K562 (cell line): ENCODE measurements around the gene UQCRC2. TPM values are rescaled to one million over a fixed set of nuclear protein-coding genes. Genes with fewer than 3 reads are reported as not detected.

Experiments used
- ATAC-seq: fragments of 200-7000 bp; cut with Tn5 transposase; 3 replicates; pipeline ENCODE4 v1.9.1; 2020; ENCODE audit warnings: moderate library complexity
- BruUV-seq: library from RNA; stranded (reverse); fragments of 400-500 nt; replicated peaks from 2 replicates; lab custom pipeline; 2021; lab: Mats Ljungman, UMichigan
- CTCF ChIA-PET: fragments of 300-600 bp; formaldehyde crosslinking; extraction: SDS; loops from one replicate; lab custom pipeline; 2021; ENCODE audit warnings: low intra/inter-chr PET ratio; lab: Yijun Ruan, JAX
- POLR2A ChIA-PET: fragments of 300-600, 350-650 bp; sonication (Branson Sonifier 250); formaldehyde crosslinking; extraction: SDS; loops from one replicate; lab custom pipeline; 2021; ENCODE audit warnings: antibody characterized with exemption, inconsistent platforms; lab: Yijun Ruan, JAX
- DNase-seq, 4 experiments: peaks; one replicate each; pipeline versions ENCODE4 v3.0.0 to v3.0.0-alpha.2; 2011 to 2018; ENCODE audit warnings: low spot score in 3 of 4, mixed read lengths in 3 of 4; ENCODE audit errors: extremely low read depth in 1 of 4
- FAIRE-seq: peaks from 2 replicates; lab custom pipeline; 2011; peaks lifted over from hg19 to GRCh38; lab: Jason Lieb, UNC
- H2AFZ ChIP-seq: 2 replicates; pipeline ENCODE4 v1.6.0; 2011; ENCODE audit warnings: low read depth, low read length, control low read depth, inconsistent platforms
- H3K27ac ChIP-seq: fragments of 200-600 bp; 3 replicates; pipeline ENCODE4 v1.8.0; 2011; ENCODE audit warnings: low read depth, mild to moderate bottlenecking, control low read depth, inconsistent platforms, low read length, moderate library complexity, mixed read lengths; ENCODE audit errors: extremely low read depth
- H3K27me3 ChIP-seq, 2 experiments: fragments of 300-600 bp in 1 of 2; 2 replicates in 1 of 2; 3 replicates in 1 of 2; pipeline versions ENCODE4 v1.6.0 to v1.8.0; 2011; ENCODE audit warnings: inconsistent platforms in 2 of 2, low read length in 2 of 2, mild to moderate bottlenecking in 1 of 2, mixed read lengths in 1 of 2, moderate library complexity in 1 of 2; ENCODE audit not compliant: control insufficient read depth in 2 of 2, insufficient read depth in 2 of 2
- H3K36me3 ChIP-seq: fragments of 300-600 bp; 3 replicates; pipeline ENCODE4 v1.8.0; 2011; ENCODE audit warnings: mild to moderate bottlenecking, low read length, inconsistent platforms; ENCODE audit not compliant: control insufficient read depth, insufficient read depth
- H3K4me1 ChIP-seq, 2 experiments: fragments of 200-600 bp in 1 of 2; replicated peaks in 1 of 2; 2 replicates in 1 of 2; 3 replicates in 1 of 2; pipeline versions ENCODE4 v1.5.1 to v1.8.0; 2011; ENCODE audit warnings: inconsistent platforms in 2 of 2, low read length in 2 of 2, mild to moderate bottlenecking in 1 of 2, mixed read lengths in 1 of 2, moderate library complexity in 1 of 2; ENCODE audit not compliant: control insufficient read depth in 2 of 2, insufficient read depth in 2 of 2
- H3K4me2 ChIP-seq: 2 replicates; pipeline ENCODE4 v1.6.1; 2011; ENCODE audit warnings: low read length, control low read depth, inconsistent platforms, mixed read lengths; ENCODE audit not compliant: insufficient read depth
- H3K4me3 ChIP-seq: fragments of 200-600 bp; sonication (generic), shearing (Covaris generic); 2 replicates; pipeline ENCODE4 v1.5.1; 2016; ENCODE audit warnings: control low read depth, inconsistent platforms
- H3K79me2 ChIP-seq: fragments of 200-600 bp; 3 replicates; pipeline ENCODE4 v1.8.0; 2011; ENCODE audit warnings: low read length, inconsistent platforms; ENCODE audit not compliant: control insufficient read depth, insufficient read depth
- H3K9ac ChIP-seq, 2 experiments: 2 replicates each; pipeline versions ENCODE4 v1.6.0 to v1.6.1; 2011; ENCODE audit warnings: low read depth in 2 of 2, low read length in 2 of 2, control low read depth in 1 of 2, inconsistent platforms in 1 of 2, mild to moderate bottlenecking in 1 of 2, mixed read lengths in 1 of 2; ENCODE audit not compliant: insufficient read depth in 1 of 2
- H3K9me1 ChIP-seq: one replicate; pipeline ENCODE4 v1.6.0; 2011; ENCODE audit warnings: inconsistent platforms, mild to moderate bottlenecking, low read length, moderate library complexity; ENCODE audit not compliant: control insufficient read depth, insufficient read depth
- H3K9me3 ChIP-seq: replicated peaks from 2 replicates; pipeline ENCODE4 v1.5.1; 2011; ENCODE audit warnings: low read depth, low read length, inconsistent platforms; ENCODE audit not compliant: control insufficient read depth, insufficient read depth
- H4K20me1 ChIP-seq: replicated peaks from 2 replicates; pipeline ENCODE4 v1.6.1; 2011; ENCODE audit warnings: low read length, inconsistent platforms, mixed read lengths; ENCODE audit not compliant: control insufficient read depth, insufficient read depth
- CCNT2 ChIP-seq: IDR thresholded peaks from 2 replicates; pipeline ENCODE4 v1.6.1; 2011; ENCODE audit warnings: borderline replicate concordance, low read depth, mild to moderate bottlenecking, moderate library complexity, mixed read lengths, low read length; ENCODE audit not compliant: insufficient read length; ENCODE audit errors: extremely low read depth
- CHD2 ChIP-seq: IDR thresholded peaks from 2 replicates; pipeline ENCODE4 v1.6.1; 2011; ENCODE audit warnings: low read depth, low read length
- GABPA ChIP-seq: fragments of 200-800 bp; sonication (Bioruptor generic); conservative IDR thresholded peaks from 2 replicates; pipeline ENCODE4 v1.6.1; 2016; ENCODE audit warnings: low read depth, missing genetic modification characterization, missing compliant biosample characterization
- GATAD2A ChIP-seq: fragments of 450-650 bp; IDR thresholded peaks from 2 replicates; pipeline ENCODE4 v1.6.1; 2017
- LARP7 ChIP-seq: fragments of 450-650 bp; IDR thresholded peaks from 2 replicates; pipeline ENCODE4 v1.6.1; 2016
- SFPQ ChIP-seq: fragments of 200-400 bp; formaldehyde crosslinking; IDR thresholded peaks from 2 replicates; pipeline ENCODE4 v1.6.1; 2017; ENCODE audit warnings: mild to moderate bottlenecking, low read depth, low read length, moderate library complexity
- VEZF1 ChIP-seq: fragments of 200-800 bp; sonication (Bioruptor generic); IDR thresholded peaks from 2 replicates; pipeline ENCODE4 v1.6.1; 2017; ENCODE audit warnings: missing genetic modification characterization, missing compliant biosample characterization
- ZNF143 ChIP-seq: sonication (generic); formaldehyde crosslinking; IDR thresholded peaks from 2 replicates; pipeline ENCODE4 v1.9.0; 2022; ENCODE audit warnings: mild to moderate bottlenecking, missing genetic modification reagents
- in situ Hi-C: fragments of 300-500 bp; cut with MboI; formaldehyde crosslinking; loops from 4 replicates; pipeline ENCODE4 v1.15.0; 2018; ENCODE audit warnings: inconsistent platforms, mixed read lengths
- intact Hi-C: fragments of 100-400 bp; cut with micrococcal nuclease; formaldehyde crosslinking; loops from 2 replicates; pipeline ENCODE4 v1.14.2; 2022
- polyA plus RNA-seq, 8 experiments: library from polyadenylated mRNA; depleted of rRNA in 4 of 8; stranded (reverse) in 5 of 8; unstranded in 3 of 8; fragments of >200 nt; fragmentation: Nextera tagmentation in 2 of 8; fragmentation: Illumina TruSeq in 1 of 8; extraction: Ambion mirVana in 2 of 8; extraction: Trizol in 1 of 8; gene quantifications; 2 replicates each; pipeline versions ENCODE4 v1.2.1 to v1.2.3, GENCODE V29; 2011 to 2014; ENCODE audit warnings: inconsistent platforms in 1 of 8, missing spikeins in 1 of 8
- total RNA-seq, 7 experiments: library from RNA; depleted of rRNA in 6 of 7; stranded (reverse); fragments of >200 nt in 6 of 7; fragmentation: Illumina TruSeq in 2 of 7; extraction: Trizol in 2 of 7; gene quantifications; 2 replicates each; pipeline versions ENCODE4 v1.2.1 to v1.2.3, GENCODE V29; 2011 to 2021; ENCODE audit warnings: low replicate concordance in 1 of 7

The UQCRC2 gene
- total and polyA plus RNA-seq, 9 of the 15 experiments (the other 6 are each of a cell fraction or from before 2014, with no cell fraction given): 177 to 516 (median 319) TPM

- DNase-seq: no peak
- Histone ChIP-seq H4K20me1 (no peaks in the 10 kb centered on the region), H3K4me2 (no peak overlapping the region), H2AFZ (no peak overlapping the region)
- BruUV-seq: no TSS peak
- POLR2A ChIA-PET: no interaction called here
- TF ChIP-seq CCNT2: no peak
- TF ChIP-seq VEZF1: no peak
- no peak for TF ChIP-seq CHD2
- TF ChIP-seq SFPQ: no peak
- TF ChIP-seq LARP7: 0 out of 2 replicates have a peak, but pooled peaks have one; percentile 39
- no peak for TF ChIP-seq GABPA (tag)
- no peak for TF ChIP-seq ZNF143 (CRISPR knock-in tag)
- no peak for TF ChIP-seq GATAD2A
- TF ChIP-seq, all 486 proteins: peak for 1
- ATAC-seq (no peak), FAIRE-seq (no peak)
- H3K27me3 ChIP-seq: peaks cover 8 to 10% of the 10 kb centered on the region in 2 experiments; a peak in 4 of 5 replicates
- CTCF ChIA-PET: no interaction called here
- no peak overlapping the region for H3K9ac ChIP-seq
- in situ Hi-C loops: loop anchor here (25.0 kb wide), 3 partner anchors 100 to 450 kb away; no protein-coding TSS in a partner anchor
- no peak overlapping the region for H3K27ac ChIP-seq
- H3K4me3 ChIP-seq: no peak overlapping the region
- no peaks in the 10 kb centered on the region for H3K9me1 ChIP-seq
- H3K36me3 ChIP-seq: no peaks in the 10 kb centered on the region
- H3K9me3 ChIP-seq: no peaks in the 10 kb centered on the region
- no peaks in the 10 kb centered on the region for H3K4me1 ChIP-seq
- intact Hi-C loops: no loop called here
- H3K79me2 ChIP-seq: no peaks in the 10 kb centered on the region
Measured at GRCh38 chr16:21937336-21937829, 15.8 kb upstream of the UQCRC2 start.
